Lower leg skin (tissue), 3 donors: ENCODE data around the gene CCDC197.

Experiments used
- POLR2A ChIP-seq, 2 donors: fragments of 450-650 bp; IDR thresholded peaks; one replicate each; pipeline ENCODE4 v1.6.1; 2016 to 2017; ENCODE audit warnings: antibody characterized with exemption in 2 of 2, mild to moderate bottlenecking in 1 of 2, moderate library complexity in 1 of 2
- TF ChIP-seq, protein P1 (sequence below), 3 donors: fragments of 450-650 bp; IDR thresholded peaks; one replicate each; pipeline ENCODE4 v1.5.1; 2016; ENCODE audit warnings: antibody characterized with exemption in 3 of 3, mild to moderate bottlenecking in 3 of 3, moderate library complexity in 2 of 3

- TF ChIP-seq POLR2A (IDR thresholded peaks at IDR 0.05) = no peak
- TF ChIP-seq, protein P1, sequence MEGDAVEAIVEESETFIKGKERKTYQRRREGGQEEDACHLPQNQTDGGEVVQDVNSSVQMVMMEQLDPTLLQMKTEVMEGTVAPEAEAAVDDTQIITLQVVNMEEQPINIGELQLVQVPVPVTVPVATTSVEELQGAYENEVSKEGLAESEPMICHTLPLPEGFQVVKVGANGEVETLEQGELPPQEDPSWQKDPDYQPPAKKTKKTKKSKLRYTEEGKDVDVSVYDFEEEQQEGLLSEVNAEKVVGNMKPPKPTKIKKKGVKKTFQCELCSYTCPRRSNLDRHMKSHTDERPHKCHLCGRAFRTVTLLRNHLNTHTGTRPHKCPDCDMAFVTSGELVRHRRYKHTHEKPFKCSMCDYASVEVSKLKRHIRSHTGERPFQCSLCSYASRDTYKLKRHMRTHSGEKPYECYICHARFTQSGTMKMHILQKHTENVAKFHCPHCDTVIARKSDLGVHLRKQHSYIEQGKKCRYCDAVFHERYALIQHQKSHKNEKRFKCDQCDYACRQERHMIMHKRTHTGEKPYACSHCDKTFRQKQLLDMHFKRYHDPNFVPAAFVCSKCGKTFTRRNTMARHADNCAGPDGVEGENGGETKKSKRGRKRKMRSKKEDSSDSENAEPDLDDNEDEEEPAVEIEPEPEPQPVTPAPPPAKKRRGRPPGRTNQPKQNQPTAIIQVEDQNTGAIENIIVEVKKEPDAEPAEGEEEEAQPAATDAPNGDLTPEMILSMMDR (IDR thresholded peaks at IDR 0.05) = no peak
These were observed 18.4 kb upstream of the CCDC197 start for GRCh38 chr14:93978735-93979134.
